HepG2 (cell line): Measurements from ENCODE around the gene EPN2. TPM values are rescaled to one million over a fixed set of nuclear protein-coding genes. Genes with fewer than 3 reads are reported as not detected.
A peak's percentile ranks its signal among the peaks of the same experiment; 100 is the strongest.

ENCODE experiments used
- BHLHE40 ChIP-seq: IDR thresholded peaks from 2 replicates; pipeline ENCODE4 v1.6.1; 2011; ENCODE audit warnings: low read length, improper control_type of control experiment
- FOXK2 ChIP-seq: fragments of 450-650 bp; IDR thresholded peaks from 2 replicates; pipeline ENCODE4 v1.6.1; 2016
- HNRNPL ChIP-seq: fragments of 200-400 bp; formaldehyde crosslinking; IDR thresholded peaks from 2 replicates; pipeline ENCODE4 v1.6.1; 2017; ENCODE audit warnings: mild to moderate bottlenecking, low read depth, low read length
- JUND ChIP-seq: sonication (generic); formaldehyde crosslinking; IDR thresholded peaks from 2 replicates; pipeline ENCODE4 v1.8.0; 2022; ENCODE audit warnings: mild to moderate bottlenecking, missing genetic modification reagents
- KAT8 ChIP-seq: IDR thresholded peaks from 2 replicates; pipeline ENCODE4 v1.6.1; 2016; ENCODE audit warnings: missing genetic modification reagents, missing compliant biosample characterization
- KDM4B ChIP-seq: sonication (generic); formaldehyde crosslinking; IDR thresholded peaks from 2 replicates; pipeline ENCODE4 v1.4.0; 2020; ENCODE audit warnings: missing genetic modification reagents
- KDM5B ChIP-seq: sonication (generic); formaldehyde crosslinking; IDR thresholded peaks from 2 replicates; pipeline ENCODE4 v1.4.0; 2020; ENCODE audit warnings: missing genetic modification reagents, mild to moderate bottlenecking, borderline replicate concordance
- MATR3 ChIP-seq: sonication (generic); formaldehyde crosslinking; IDR thresholded peaks from 2 replicates; pipeline ENCODE4 v1.4.0; 2020; ENCODE audit warnings: missing genetic modification reagents
- RXRA ChIP-seq: sonication (generic); formaldehyde crosslinking; IDR thresholded peaks from 2 replicates; pipeline ENCODE4 v1.5.1; 2020; ENCODE audit warnings: missing genetic modification reagents
- TRIM24 ChIP-seq: sonication (generic); formaldehyde crosslinking; IDR thresholded peaks from 2 replicates; pipeline ENCODE4 v1.8.0; 2022; ENCODE audit warnings: mild to moderate bottlenecking, missing genetic modification reagents
- ZFAT ChIP-seq: sonication (generic); formaldehyde crosslinking; conservative IDR thresholded peaks from 2 replicates; pipeline ENCODE4 v1.8.1; 2023; ENCODE audit warnings: missing genetic modification reagents, inconsistent platforms
- ZFP90 ChIP-seq: sonication (generic); formaldehyde crosslinking; IDR thresholded peaks from 2 replicates; pipeline ENCODE4 v1.8.0; 2022; ENCODE audit warnings: missing genetic modification reagents, mild to moderate bottlenecking, inconsistent platforms, borderline replicate concordance
- ZNF101 ChIP-seq: sonication (generic); formaldehyde crosslinking; IDR thresholded peaks from 2 replicates; pipeline ENCODE4 v1.4.0; 2020; ENCODE audit warnings: mild to moderate bottlenecking, low read depth, missing genetic modification reagents, borderline replicate concordance
- ZNF124 ChIP-seq: sonication (generic); formaldehyde crosslinking; IDR thresholded peaks from 2 replicates; pipeline ENCODE4 v1.4.0; 2020; ENCODE audit warnings: missing genetic modification reagents
- ZNF20 ChIP-seq: sonication (generic); formaldehyde crosslinking; IDR thresholded peaks from 2 replicates; pipeline ENCODE4 v1.4.0; 2020; ENCODE audit warnings: mild to moderate bottlenecking, moderate library complexity, missing genetic modification reagents
- ZNF207 ChIP-seq: fragments of 450-650 bp; IDR thresholded peaks from 2 replicates; pipeline ENCODE4 v1.6.1; 2016; ENCODE audit warnings: antibody characterized with exemption, borderline replicate concordance
- ZNF264 ChIP-seq: sonication (generic); formaldehyde crosslinking; IDR thresholded peaks from 2 replicates; pipeline ENCODE4 v1.4.0; 2020; ENCODE audit warnings: missing genetic modification reagents
- ZNF446 ChIP-seq: sonication (generic); formaldehyde crosslinking; IDR thresholded peaks from 2 replicates; pipeline ENCODE4 v1.5.0; 2020; ENCODE audit warnings: mild to moderate bottlenecking, missing genetic modification reagents
- ZNF577 ChIP-seq: sonication (generic); formaldehyde crosslinking; IDR thresholded peaks from 2 replicates; pipeline ENCODE4 v1.4.0; 2020; ENCODE audit warnings: mild to moderate bottlenecking, low read depth, missing genetic modification reagents, borderline replicate concordance
- ZNF674 ChIP-seq: sonication (generic); formaldehyde crosslinking; IDR thresholded peaks from 2 replicates; pipeline ENCODE4 v1.5.0; 2020; ENCODE audit warnings: low read depth, mild to moderate bottlenecking, missing genetic modification reagents
- ZNF749 ChIP-seq: sonication (generic); formaldehyde crosslinking; IDR thresholded peaks from 2 replicates; pipeline ENCODE4 v1.8.0; 2022; ENCODE audit warnings: mild to moderate bottlenecking, missing genetic modification reagents, moderate library complexity, borderline replicate concordance
- ZNF883 ChIP-seq: sonication (generic); formaldehyde crosslinking; IDR thresholded peaks from 2 replicates; pipeline ENCODE4 v1.5.1; 2020; ENCODE audit warnings: mild to moderate bottlenecking, missing genetic modification reagents; ENCODE audit errors: not compliant biosample characterization
- polyA plus RNA-seq, 8 experiments: library from polyadenylated mRNA; depleted of rRNA in 3 of 8; stranded (reverse) in 7 of 8; unstranded in 1 of 8; fragments of >200 nt; fragmentation: Illumina TruSeq in 4 of 8; extraction: Trizol in 4 of 8; gene quantifications; 2 replicates each; pipeline versions ENCODE4 v1.2.1 to v1.2.3, GENCODE V29; 2011 to 2016; ENCODE audit warnings: low read depth in 4 of 8, missing spikeins in 1 of 8, mixed read lengths in 1 of 8; ENCODE audit not compliant: insufficient read depth in 1 of 8
- total RNA-seq, 5 experiments: library from RNA; depleted of rRNA; stranded (reverse); fragments of >200 nt; fragmentation: Illumina TruSeq; extraction: Trizol; gene quantifications; 2 replicates each; pipeline ENCODE4 v1.2.3, GENCODE V29; 2016; ENCODE audit warnings: low read depth in 1 of 5
- TF ChIP-seq, protein P1 (sequence below): sonication (generic); formaldehyde crosslinking; IDR thresholded peaks from 2 replicates; pipeline ENCODE4 v1.9.0; 2021; ENCODE audit warnings: missing genetic modification reagents, borderline replicate concordance
- TF ChIP-seq, protein P2 (sequence below): sonication (generic); formaldehyde crosslinking; IDR thresholded peaks from 2 replicates; pipeline ENCODE4 v1.4.0; 2020; ENCODE audit warnings: missing genetic modification reagents, low read depth, mild to moderate bottlenecking, borderline replicate concordance
- TF ChIP-seq, protein P3 (sequence below): IDR thresholded peaks from 2 replicates; pipeline ENCODE4 v1.6.1; 2016; ENCODE audit warnings: missing biosample characterization, missing genetic modification reagents, low read depth
- TF ChIP-seq, protein P4 (sequence below): sonication (generic); formaldehyde crosslinking; IDR thresholded peaks from 2 replicates; pipeline ENCODE4 v1.4.0; 2020; ENCODE audit warnings: mild to moderate bottlenecking, missing genetic modification reagents

Gene EPN2
- total and polyA plus RNA-seq, 2 of the 13 experiments (the other 11 are each of a cell fraction or from before 2014, with no cell fraction given), result 7.8 to 19.2 TPM

DNA sequence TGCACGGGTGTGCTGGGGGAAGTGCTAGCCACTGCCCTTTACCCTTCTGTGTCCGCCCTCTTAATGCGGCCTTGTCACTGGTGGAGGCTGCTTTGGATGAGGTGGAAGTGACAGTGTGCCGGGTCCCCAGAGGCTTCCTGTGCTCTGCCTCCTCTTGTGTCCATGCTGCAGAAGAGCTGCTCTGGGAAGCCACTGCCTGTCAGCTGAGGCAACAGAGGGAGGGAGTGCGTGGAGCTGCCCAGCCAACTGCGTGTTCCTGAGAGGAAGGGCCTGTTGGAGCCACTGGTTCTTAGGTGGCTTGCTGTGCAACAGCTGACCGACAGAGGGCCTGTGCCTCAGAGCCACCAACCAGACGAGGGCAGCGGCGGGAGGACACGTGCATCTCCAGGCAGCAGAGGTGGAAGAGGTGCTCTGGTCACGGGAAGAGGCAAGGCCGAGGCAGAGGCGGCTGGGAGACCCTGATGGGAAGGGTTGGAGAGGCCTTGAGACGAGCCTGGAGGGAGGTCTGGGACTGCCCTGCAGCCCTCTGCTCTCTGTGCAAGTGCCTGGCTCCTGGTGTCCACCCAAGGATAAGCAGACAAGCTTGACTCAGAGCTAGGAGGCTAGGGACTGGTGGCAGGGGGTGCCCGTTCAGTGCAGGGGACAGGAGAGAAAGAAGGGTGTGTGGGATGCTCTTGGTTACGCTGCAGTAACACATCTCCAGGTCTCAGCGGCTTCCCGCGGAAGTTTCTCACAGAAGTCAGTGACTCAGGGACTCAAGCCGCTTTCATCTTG, 100.0 kb downstream of the EPN2 start (continued):
- TF ChIP-seq JUND (CRISPR knock-in tag) (no peak), HNRNPL (peak; percentile 58; the same call in 1 of the 2 replicates), TRIM24 (no peak), ZNF674 (CRISPR knock-in tag) (no peak), ZNF124 (CRISPR knock-in tag) (no peak), KAT8 (CRISPR knock-in tag) (peak; percentile 50; the same call in 1 of the 2 replicates), ZFP90 (peak; percentile 51; the same call in 1 of the 2 replicates), ZNF883 (CRISPR knock-in tag) (peak; percentile 92), ZFAT (CRISPR knock-in tag) (no peak), ZNF101 (no peak), ZNF749 (peak; percentile 79; the same call in 1 of the 2 replicates), MATR3 (CRISPR knock-in tag) (no peak), ZNF207 (no peak), RXRA (CRISPR knock-in tag) (peak; percentile 31; the same call in 1 of the 2 replicates), KDM4B (no peak), ZNF264 (CRISPR knock-in tag) (peak; percentile 70; the same call in 1 of the 2 replicates), KDM5B (peak; percentile 88; the same call in 1 of the 2 replicates), FOXK2 (no peak), ZNF20 (CRISPR knock-in tag) (no peak), ZNF446 (CRISPR knock-in tag) (no peak), BHLHE40 (peak; percentile 82), ZNF577 (no peak)
- TF ChIP-seq, protein P1, sequence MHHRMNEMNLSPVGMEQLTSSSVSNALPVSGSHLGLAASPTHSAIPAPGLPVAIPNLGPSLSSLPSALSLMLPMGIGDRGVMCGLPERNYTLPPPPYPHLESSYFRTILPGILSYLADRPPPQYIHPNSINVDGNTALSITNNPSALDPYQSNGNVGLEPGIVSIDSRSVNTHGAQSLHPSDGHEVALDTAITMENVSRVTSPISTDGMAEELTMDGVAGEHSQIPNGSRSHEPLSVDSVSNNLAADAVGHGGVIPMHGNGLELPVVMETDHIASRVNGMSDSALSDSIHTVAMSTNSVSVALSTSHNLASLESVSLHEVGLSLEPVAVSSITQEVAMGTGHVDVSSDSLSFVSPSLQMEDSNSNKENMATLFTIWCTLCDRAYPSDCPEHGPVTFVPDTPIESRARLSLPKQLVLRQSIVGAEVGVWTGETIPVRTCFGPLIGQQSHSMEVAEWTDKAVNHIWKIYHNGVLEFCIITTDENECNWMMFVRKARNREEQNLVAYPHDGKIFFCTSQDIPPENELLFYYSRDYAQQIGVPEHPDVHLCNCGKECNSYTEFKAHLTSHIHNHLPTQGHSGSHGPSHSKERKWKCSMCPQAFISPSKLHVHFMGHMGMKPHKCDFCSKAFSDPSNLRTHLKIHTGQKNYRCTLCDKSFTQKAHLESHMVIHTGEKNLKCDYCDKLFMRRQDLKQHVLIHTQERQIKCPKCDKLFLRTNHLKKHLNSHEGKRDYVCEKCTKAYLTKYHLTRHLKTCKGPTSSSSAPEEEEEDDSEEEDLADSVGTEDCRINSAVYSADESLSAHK (CRISPR knock-in tag), result 0 out of 2 replicates have a peak, but pooled peaks have one; percentile 44
- TF ChIP-seq, protein P2, sequence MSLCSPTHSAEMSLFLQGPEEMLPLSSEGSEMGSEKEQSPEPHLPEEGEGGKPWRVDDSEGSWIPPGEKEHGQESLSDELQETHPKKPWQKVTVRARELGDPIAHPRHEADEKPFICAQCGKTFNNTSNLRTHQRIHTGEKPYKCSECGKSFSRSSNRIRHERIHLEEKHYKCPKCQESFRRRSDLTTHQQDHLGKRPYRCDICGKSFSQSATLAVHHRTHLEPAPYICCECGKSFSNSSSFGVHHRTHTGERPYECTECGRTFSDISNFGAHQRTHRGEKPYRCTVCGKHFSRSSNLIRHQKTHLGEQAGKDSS (CRISPR knock-in tag), result no peak
- TF ChIP-seq, protein P3, sequence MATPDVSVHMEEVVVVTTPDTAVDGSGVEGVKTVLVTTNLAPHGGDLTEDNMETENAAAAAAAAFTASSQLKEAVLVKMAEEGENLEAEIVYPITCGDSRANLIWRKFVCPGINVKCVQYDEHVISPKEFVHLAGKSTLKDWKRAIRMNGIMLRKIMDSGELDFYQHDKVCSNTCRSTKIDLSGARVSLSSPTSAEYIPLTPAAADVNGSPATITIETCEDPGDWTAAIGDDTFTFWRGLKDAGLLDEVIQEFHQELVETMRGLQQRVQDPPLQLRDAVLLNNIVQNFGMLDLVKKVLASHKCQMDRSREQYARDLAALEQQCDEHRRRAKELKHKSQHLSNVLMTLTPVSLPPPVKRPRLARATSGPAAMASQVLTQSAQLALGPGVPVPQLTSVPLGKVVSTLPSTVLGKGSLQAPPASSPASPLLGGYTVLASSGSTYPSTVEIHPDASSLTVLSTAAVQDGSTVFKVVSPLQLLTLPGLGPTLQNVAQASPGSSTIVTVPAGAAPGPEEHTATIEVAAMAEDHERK (CRISPR knock-in tag), result no peak
- TF ChIP-seq, protein P4, sequence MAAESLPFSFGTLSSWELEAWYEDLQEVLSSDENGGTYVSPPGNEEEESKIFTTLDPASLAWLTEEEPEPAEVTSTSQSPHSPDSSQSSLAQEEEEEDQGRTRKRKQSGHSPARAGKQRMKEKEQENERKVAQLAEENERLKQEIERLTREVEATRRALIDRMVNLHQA (CRISPR knock-in tag), result no peak
